Amniotic stem cell (primary cell): ENCODE measurements around the gene ERGIC1.

Experiments used
- DNase-seq: peaks from one replicate; lab custom pipeline; 2025; lab: John Stamatoyannopoulos, UW

Gene ERGIC1

DNA sequence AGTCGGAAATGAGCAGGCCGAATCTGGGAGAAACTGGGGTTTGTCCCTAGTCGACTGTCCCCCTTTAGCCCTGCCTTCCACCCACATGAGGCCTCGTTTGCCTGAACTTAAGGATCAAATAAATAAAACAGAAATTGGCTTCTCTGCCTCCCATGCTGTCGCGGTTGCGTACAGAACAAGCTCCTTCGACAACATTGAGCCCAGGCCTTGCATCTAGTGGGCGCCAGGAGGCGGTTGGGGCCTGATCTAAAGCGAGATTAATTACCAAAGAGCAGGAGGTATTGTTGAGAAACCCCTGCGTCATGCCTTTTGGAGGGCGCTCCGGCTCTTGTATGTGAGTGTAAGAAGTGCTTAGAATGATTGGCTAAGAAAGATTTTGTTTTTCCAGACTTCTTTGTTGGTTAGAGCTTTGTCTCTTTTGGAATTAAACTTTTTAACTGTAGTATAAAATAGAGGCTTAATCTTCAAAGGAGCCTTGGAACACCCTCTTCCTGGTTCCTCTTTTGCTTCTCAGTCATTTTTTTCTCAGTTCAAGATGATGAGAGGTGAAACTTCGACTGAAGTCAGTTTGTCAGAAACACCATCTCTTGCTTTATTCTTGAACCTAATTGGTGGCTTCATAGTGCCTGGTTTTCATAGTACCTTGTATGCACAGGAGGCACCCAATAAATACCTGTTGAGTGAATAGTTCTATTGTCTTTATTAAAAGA, 150.3 kb downstream of the ERGIC1 start:
- peak; percentile 50 for DNase-seq

DNA sequence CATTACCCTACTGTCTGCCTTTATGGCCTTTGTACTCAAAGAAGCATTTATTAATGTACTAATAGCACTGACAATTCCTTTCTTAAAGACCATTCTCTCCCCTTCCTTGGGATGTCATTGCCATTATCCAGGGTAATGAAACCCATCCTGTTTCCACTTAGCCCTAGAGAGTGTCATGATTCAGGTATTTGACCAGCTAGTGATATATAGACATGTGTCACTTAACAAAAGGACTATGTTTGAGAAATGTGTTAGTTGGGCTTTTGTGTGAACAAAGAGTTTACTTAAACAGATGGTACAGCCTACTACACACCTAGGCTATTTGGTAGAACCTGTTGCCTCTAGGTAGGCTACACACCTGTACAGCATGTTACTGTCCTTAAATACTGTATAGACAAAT, 151.5 kb downstream of the ERGIC1 start:
- DNase-seq, result no peak

DNA sequence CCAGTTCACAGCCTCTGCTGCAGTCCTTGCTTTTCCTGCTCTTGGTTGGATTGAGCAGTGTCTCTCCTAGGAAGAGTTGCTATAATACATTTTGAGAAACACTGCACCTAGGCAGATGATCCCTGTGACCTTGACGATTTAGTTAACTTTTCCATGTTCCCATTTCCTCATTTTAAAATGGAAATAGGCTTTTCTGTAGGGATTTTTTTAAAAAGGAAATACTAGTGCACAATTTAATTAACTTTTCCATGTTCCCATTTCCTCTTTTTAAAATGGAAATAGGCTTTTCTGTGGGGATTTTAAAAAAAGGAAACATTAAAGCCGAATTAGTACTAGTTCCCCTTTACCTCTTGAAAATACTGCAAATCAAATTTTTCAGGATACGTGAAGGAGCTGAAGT, 154.2 kb downstream of the ERGIC1 start:
- DNase-seq, result no peak

DNA sequence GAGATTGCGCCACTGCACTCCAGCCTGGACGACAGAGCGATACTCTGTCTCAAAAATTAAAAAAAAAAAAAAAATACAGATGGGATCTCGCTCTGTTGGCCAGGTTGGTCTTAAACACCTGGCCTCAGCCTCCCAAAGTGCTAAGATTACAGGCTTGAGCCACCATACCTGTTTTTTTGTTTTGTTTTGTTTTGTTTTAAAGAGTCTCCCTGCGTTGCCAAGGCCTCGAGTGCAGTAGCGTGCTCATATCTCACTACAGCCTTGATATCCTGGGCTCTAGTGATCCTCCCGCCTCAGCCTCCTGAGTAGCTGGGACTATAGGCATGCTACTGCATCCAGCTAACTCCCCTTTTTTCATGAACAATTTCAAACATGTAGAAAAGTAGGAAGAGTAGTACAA, 156.7 kb downstream of the ERGIC1 start:
- DNase-seq, result no peak

DNA sequence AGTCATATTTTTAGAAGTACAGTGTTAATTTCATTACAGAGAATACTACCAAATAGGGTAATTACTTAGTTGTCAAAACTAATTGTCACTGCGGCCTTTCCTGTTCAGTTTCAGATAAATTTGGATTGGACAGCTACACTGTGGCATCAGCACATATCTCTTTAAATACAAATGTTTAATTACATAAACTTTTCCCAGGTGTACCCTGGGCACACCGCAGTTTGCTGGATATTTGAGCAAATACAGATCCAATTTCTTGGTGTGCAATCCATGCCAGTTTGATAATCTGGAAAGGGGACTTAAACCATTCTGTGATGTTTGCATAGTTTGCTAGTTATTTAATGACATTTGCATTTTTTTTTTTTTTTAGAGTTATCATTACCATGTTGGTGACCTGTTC, 160.4 kb downstream of the ERGIC1 start:
- DNase-seq, result no peak

DNA sequence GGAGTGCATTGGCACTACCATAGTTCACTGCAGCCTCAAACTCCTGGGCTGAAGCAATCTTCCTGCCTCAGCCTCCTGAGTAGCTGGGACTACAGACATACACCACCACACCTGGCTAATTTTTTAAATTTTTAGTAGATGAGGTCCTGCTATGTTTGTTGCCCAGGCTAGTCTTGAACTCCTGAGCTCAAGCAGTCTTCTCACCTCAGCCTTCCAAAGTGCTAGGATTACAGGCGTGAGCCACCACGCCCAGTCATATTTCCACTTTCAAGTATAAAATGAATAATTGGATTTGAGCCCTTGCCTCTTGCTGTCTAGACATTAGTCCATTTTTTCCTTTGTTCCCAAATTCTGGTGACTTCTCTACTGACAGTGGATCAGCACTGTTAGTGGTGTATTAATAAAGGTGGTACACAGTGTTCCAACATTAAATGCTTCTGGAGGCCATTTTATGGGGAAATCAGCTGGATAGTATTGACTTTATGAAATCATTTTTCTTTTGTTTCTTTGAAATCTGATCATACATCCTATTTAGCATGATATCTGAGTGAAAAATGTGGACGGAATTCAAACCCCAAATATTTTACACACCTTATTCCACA, 165.4 kb downstream of the ERGIC1 start:
- DNase-seq, result no peak

DNA sequence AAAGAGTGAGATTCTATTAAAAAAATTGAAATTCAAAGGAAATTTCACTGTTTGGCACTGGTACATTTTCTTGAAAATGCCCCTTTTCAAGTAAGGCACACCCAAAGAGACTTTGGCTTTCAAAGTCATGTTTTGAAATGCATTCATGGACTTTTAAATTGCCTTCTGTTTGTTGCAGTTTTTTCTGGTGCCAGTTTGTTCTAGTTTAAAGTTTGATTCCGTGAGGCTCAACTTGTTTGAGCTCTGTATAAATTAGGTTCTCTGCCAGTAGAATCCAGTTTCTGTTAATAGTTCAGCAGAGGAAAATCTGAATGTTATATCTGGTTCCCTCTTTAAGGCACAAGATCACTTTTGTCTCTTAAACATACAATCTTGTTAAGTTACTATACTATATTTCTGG, 165.9 kb downstream of the ERGIC1 start:
- DNase-seq, result no peak

DNA sequence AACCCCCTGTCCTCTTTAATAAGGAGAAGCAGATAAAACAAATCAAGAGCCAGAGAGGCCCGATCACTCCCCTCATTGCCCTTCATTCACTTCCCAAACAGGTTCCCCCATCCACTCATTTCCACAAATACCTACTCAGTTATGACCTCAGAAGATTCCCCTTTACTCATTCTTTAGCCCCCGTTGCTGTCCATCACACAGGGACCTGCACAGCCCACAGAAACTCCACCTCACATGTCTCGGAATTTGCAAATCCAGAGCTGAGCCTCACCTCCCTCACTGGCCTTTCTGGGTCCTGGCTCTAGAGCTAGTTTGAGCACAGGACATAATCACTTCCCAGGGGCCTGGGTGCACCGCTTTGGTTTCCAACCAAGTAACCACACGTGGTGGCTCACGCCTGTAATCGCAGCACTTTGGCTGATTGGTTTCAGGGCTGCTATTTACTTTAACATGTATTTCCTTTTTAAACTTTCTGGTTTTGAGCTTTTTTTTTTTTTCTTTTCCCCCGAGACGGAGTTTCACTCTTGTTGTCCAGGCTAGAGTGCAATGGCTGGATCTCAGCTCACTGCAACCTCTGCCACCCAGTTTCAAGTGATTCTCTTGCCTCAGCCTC, 167.3 kb downstream of the ERGIC1 start:
- DNase-seq, result no peak
